Body of pancreas (tissue), 4 donors: ENCODE measurements around the gene POLE3.

ENCODE experiments used
- CTCF ChIP-seq, 7 experiments: fragments of 450-650 bp in 4 of 7; fragments of 200-600 bp in 3 of 7; sonication (generic) in 3 of 7; IDR thresholded peaks; one replicate each; pipeline ENCODE4 v1.5.1; 2016 to 2019; ENCODE audit warnings: antibody characterized with exemption in 7 of 7
- POLR2A ChIP-seq, 3 donors: fragments of 450-650 bp; IDR thresholded peaks; one replicate each; pipeline ENCODE4 v1.6.1; 2016; ENCODE audit warnings: antibody characterized with exemption in 3 of 3, mild to moderate bottlenecking in 2 of 3

GRCh38 chr9:113395000-113395861 lies 15.2 kb downstream of the POLE3 start:
- no peak for TF ChIP-seq CTCF (IDR thresholded peaks at IDR 0.05)
- no peak for TF ChIP-seq POLR2A (IDR thresholded peaks at IDR 0.05)
